Measurements from ENCODE around the gene EXOC1L.
"Not testable (repeated sequence)": the region's sequence is repeated elsewhere in the genome, so short reads cannot be mapped to it uniquely, and the experiment has no call there.

EXOC1L gene

DNA sequence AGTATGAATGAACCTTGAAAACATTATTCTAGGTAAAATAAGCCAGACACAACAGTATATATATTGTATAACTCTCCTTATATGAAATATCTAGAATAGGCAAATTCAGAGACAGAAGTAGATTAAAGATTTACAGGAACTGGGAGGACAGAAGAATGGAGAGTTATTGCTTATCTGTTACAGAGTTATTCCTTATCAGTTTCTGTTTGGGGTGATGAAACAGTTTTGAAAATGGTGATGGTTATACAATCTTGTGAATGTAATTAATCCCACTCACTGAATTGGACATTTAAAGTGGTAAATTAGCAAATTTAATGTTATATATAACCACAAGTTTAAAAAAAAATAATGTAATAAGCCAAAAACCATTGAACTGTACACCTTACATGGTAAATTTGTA lies 19.4 kb downstream of the EXOC1L start:
- no peak for DNase-seq

DNA sequence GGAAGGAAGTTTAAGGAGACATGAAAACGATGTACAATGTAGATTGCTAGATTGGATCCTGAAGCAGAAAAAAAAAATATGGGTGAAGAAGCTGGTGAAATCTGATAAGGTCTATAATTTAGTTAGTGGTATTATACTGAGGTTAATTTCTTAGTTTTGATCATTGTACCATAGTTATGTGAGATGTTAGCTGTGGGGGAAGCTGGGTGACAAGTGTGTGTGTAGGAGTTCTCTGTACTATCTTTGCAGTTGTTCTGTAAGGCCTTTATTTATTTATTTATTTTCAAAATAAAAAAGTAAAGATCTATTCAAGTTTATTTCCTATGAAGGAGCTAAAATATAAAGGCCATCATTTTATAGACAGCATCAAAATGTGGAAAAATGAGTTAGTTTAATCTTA lies 21.4 kb downstream of the EXOC1L start:
- DNase-seq = no peak

DNA sequence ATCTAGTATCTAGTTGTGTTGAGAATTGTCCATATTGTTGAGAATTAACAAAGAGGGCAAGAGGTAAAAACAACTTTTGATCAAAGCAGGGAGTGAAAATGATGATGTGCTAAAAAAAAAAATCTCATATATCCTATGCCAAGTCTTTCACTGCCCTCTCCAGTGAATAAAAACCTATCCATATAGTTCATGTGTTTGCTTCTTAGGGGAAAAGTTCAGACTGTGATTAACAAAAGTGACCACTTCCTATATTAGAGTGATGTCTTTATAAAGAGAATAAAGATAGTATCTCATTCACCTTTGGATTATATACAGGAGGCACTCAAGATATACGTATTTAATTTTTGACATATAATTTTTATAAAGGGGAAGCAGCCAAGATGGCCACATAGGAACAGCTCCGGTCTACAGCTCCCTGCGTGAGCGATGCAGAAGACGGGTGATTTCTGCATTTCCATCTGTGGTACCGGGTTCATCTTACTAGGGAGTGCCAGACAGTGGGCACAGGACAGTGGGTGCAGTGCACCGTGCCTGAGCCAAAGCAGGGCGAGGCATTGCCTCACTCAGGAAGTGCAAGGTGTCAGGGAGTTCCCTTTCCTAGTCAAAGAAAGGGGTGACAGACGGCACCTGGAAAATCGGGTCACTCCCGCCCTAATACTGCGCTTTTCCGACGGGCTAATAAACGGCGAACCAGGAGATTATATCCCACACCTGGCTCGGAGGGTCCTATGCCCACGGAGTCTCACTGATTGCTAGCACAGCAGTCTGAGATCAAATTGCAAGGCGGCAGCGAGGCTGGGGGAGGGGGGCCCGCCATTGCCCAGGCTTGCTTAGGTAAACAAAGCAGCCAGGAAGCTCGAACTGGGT lies 22.0 kb downstream of the EXOC1L start:
- not testable (repeated sequence) for DNase-seq

DNA sequence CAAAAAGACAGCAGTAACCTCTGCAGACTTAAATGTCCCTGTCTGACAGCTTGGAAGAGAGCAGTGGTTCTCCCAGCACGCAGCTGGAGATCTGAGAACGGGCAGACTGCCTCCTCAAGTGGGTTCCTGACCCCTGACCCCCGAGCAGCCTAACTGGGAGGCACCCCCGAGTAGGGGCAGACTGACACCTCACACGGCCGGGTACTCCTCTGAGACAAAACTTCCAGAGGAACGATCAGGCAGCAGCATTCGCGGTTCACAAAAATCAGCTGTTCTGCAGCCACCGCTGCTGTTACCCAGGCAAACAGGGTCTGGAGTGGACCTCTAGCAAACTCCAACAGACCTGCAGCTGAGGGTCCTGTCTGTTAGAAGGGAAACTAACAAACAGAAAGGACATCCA lies 22.7 kb downstream of the EXOC1L start:
- not testable (repeated sequence) for DNase-seq

DNA sequence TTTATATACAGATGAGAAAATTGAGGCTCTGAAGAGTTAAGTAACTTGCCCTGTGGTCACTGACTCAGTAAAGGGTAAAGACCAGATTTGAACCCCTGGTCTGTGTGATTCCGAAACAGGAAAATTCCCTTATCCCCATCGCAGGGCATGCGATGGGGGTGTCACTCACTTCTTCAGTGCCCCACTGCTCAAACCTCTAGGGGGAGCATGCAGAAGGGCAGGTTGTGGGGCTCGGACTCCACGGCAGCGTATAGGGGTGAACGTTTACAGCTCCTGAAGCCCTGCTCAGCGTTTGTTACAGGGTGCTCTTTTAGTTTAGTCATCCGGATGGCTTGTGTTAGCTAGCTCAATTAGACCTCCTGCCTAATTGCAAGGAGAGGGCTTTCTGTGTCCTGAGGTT lies 30.1 kb downstream of the EXOC1L start:
- no peak for DNase-seq

DNA sequence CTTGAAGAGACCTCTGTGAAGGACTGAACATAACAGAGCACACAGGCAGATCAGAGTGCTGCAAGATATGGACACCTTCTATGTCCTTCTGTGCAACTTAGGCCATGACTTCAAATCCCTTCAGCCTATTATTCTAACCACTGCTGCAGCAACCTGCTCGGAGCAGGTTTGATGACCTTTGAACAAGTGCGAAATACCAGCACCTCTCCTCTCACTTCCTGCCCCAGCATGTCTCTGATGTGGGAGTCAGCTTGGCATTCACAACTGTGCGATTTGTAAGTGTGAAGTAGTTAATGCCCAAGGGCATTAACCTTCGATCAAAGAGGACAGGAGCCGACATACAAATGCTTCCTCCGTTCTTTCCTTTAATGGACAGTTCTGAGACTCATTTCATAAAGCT lies 32.3 kb downstream of the EXOC1L start:
- peak in 1 of 2 experiments; percentile 3 for DNase-seq

DNA sequence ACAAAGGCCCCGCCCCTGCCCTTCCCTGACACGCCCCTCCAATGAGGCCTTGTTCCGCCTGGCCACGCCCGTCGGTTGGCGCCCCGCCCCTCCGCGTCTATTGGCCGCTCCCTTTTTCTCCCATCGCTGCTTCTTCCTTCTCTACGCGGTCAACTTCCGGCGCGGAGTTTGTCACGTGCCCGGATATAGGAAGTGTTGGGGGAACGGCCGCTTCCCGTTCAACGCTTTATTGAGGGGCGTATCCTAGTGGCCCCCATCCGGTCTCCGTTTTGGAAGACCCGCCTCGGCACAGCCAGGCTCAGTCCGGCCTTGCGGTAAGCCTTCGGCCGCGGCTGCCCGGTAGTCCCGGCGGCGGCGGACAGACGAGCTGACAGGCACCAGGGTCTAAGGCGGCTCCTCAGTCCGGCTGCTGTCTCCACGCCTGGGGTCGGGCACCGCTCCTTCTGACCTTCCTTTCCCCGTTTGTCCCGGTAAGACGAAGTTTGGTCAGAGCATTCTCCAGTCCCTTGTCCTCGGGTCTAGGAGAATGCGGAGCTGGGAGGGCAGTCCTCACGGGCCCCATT lies 34.0 kb downstream of the EXOC1L start, which contains the start of gene EXOC1:
EXOC1 (plus strand) TSS at position 165 of the 563 bp plus-strand sequence. CDS start 4,676 bp downstream, outside the sequence.
- DNase-seq = peak; percentile 95 to 97

DNA sequence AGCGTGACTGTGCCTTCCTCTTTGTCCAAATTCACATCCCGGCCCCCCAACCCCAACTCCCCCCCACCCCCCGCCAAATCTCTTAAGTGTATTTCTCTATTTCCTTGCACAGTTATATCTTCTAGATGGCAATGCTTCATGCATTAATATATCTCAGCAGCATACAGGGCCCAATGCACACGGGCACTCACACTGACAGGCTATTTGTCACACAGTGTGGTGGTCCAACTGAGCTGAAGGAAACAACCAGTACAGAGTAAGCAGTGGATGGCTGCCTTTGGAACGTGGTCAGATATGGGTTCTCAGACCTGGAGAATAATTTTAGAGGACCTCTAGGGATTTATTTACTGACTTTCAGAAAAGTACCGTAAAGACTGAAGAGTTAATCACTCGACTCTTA lies 34.5 kb downstream of the EXOC1L start:
- DNase-seq = no peak

DNA sequence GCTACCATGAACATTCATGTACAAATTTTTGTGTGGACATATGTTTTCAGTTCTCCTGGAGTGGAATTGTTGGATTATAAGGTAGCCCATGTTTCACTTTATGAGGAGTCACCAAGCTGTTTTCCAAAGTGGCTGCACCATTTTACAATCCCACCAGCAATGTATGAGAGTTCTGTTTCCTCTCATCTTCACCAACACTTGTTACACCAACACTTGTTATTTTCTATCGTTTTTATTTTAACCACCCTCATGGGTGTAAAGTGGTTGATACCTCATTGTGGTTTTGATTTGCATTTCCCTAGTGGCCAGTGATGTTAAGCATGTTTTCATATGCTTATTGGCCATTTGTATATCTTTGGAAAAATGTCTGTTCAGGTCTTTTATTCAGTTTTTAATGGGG lies 38.0 kb downstream of the EXOC1L start:
- no peak for DNase-seq

DNA sequence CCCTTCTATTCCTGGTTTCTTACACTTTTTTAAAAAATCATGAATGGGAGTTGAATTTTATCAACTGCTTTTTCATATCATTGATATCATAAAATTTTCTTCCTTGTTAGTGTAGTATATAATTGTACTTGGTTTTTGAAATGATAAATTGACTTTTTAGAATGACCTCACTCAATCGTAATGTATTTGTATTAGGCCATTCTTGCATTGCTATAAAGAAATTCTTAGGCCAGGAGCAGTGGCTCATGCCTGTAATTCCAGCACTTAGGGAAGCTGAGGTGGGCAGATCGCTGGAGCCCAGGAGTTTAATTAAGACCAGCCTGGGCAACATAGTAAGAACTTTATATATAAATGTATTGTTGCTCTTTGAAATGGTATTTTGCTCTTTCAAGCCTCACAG lies 40.1 kb downstream of the EXOC1L start:
- DNase-seq = no peak

DNA sequence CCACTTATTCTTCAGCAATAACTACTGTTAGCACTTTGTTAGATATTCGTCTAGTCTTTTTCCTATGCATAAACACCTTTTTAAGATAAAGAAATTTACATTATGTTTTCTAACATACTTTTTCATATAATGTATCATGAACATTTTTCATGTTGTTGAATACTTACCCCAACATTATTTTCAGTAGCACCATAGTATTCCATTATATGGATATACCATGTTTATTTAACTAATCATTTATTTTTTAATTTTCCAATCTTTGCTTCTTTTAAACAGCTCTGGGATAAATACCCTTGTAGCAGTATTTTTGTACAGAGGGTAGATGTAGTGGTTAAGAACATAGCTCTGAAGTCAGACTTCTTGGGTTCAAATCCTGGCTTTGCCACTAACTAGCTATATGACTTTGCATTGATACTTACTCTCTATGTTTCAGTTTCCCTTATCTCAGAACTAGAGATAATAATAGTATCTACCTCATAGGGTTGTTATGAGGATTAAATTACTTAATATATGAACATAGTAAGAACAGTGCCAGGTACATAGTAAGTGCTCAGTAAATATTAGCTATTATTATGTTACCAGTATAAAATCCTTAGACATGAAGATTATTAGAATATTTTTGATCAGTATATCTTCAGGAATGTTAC lies 45.1 kb downstream of the EXOC1L start:
- DNase-seq = no peak

DNA sequence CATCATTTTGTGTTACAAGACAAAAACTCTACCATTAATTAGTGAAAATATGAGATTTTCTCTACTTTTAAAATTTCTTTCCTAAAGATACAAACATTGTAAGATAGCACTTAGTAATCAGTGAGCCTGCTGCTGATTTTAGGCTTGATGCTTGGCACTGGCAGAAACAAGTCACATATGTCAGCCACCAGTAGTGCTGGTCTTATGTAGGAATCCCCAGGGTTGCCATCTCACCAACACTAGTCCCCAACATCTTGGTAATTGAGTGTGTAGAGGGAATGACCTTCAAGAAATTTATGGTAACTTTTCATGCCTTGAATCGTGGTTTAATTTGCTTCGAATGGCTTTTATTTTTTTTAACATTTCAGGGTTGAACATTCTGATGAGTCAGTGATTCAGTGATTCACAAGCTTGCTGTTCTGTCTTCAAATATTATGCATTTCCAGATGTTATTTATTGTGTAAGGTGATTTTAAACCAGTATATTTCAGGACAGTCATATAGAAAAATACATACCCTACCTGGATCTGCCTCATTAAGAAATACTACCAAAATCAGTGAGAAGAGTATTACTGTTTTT lies 45.7 kb downstream of the EXOC1L start:
- no peak for DNase-seq

DNA sequence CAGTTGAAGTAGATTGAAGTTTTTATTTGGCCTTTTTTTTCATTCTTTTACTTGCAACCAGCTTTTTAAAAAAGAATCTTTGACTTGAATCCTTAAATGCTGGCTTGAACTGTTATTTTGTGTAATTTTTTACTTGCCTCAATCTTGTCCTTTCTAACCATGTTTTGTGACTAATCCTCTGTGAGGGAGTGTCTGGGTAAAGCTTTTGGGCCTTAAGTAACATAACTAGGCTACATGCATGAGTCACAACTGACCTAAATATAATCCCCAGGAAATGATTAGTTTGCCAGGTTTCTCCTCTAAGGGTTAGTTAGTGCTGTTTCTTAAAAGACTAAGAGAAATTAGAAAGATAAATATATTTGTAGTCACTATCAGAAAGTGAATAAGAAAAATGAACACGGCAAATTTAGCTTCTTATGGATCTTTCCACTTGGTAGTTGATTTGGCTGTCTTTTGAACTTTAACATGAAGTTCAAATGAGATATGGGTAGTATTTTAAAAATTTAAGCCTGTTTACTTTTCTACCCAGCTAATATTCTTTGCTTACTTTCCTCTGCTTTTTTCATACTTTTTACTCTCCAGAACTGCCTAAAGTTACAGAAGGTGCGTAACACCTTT lies 46.8 kb downstream of the EXOC1L start:
- DNase-seq = no peak

DNA sequence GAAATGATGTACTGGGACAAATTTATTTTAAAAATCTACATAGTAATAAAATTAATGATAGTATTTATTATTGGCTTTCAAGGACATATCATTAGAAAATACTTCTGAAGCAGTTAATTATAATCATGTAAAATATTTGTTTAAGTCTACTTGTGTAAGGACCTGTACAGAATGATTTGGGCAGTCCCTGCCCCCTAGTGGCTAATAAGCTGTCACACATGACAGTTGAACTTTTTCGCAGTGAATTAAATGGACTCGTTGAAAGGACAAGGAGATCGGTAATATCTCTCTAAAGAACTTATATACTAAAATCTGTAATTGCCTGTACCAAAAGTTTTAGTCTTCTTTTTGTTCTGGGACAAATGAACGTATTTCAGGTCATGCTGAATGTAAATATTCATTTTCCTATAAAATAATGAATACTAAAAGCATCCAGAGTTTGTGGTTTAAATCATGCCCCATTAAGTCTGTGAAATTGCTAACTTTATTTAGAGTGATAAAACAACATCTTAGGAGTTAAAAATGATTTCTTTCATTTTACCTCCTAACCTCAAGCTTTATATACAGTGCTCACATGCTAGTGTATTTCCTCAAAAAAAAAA lies 47.5 kb downstream of the EXOC1L start:
- DNase-seq = no peak

DNA sequence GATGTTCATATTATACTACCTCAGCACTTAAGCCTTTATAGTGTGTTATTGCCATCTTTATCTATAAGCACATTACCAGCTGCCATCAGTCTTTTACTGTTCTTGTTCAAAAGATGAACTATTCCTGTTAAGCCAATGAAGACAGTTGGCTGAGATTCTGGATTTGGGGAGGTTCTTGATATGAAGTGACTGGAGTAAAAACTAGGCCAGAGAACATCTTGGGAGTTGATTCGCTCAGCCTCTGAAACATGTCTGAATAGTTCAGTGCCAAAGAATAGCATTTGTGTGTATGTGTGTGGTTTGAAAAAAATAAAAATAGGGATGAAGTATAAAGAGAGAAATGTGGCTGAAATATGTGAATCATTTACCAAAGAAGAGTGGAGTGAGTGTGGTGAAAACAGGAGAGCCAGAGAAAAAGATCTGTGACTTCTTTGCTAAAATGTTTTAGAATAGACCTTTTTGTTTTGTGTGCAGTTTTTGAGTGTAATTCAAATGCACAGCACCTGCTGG lies 49.0 kb downstream of the EXOC1L start:
- no peak for DNase-seq

DNA sequence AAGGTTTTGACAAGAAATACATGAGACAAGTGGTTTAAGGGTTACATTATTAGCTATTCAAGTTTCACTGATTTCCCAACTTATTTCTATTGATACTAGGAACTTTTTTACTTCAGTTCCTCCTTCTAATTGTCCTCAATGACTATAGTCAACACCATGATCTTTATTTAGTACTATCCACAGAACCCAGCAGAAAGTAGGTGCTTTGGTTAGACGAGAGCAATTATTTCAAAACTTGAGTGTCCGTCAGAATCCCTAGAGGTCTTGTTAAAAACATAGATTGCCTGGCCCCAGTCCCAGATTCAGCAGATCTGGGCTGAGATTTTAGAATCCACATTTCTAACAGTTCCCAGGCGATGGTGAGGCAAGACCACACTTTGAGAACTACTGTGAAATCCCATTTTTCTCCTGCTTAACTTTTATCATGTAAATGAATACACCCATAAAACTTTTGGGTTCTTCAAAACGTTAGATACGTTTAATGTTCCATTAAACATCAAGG lies 51.8 kb downstream of the EXOC1L start:
- DNase-seq = no peak

DNA sequence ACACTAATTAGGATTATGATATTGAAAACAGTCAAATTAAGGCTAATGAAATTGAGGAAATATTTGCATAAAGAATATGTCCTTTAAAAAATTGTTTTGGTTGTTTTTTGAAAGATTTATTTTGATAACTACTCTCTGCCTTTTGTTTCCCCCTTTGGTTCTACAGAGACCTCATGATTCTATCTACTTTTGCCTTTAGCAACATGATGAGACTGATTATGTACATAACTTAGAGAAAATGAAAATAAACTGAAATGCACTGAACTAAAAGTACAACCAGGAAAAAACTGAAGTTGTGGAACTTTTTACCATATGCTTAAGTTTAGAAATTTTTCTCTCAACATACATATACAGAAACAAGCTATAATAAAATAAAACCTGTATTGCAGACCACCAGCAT lies 55.2 kb downstream of the EXOC1L start:
- no peak for DNase-seq

DNA sequence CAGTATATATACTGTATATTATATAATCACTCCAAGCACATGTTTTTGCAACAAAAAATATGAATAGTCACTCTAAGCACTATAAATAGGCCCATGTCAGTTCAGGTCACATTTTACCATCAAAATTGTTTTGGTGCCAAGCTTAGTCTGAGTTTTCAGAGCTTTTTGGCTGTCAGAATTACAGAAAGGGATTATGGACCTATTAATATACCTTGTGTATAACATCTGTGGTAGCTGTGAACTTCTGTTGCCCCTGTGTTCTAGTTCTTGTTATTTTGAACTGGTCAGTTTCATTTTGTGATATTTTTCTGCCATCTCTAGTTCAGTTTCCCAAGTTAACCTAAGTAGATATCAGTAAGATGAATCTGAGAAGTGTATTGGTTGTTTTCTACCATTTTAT lies 56.8 kb downstream of the EXOC1L start:
- no peak for DNase-seq

DNA sequence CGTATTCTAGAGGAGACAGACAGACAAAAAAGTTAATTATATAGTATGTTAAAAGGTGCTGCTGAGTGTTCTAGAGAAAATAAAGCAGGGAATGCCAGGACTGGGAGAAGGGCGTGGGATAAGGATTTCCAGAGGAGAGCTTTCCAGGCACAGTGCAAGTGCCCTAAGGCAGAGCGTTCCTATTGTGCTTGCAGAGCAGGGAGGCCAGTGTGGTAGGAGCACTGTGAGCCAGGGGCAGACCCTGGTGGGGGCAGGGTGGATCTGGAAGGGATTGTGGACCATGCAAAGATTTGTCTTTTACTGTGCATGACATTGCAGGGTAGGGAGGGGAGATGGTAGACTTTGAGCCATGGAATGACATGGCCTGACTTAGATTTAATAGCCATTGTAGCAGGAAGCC lies 59.6 kb downstream of the EXOC1L start:
- no peak for DNase-seq

DNA sequence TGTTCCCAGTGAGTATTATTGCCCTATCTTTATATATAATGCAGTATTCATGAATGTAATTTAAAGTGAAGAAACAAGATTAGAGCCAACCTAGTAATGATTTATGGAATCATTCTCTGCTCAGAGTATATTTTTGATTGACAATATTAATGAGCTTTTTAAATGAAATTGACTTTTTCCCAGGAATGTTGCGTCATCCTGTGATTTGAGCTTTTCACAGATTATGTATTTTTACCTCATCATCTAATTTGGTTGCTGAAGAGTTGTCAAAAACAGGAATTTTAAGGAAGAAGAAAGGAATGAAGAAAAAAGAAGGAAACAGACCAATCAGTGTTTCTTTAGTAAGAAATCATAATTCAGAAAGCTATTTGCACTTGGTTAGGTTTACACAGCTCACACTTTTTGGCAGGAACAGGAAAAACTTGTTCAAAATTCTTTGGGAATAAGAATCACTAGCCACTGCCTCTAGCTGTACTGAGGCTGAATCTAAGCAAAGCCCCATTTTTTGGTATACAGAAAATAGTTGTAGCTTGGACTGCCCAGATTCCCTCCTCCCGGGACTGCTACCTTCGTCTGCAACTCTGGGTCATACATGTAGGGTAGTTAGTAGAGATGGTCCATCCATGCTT lies 61.2 kb downstream of the EXOC1L start:
- DNase-seq = no peak

DNA sequence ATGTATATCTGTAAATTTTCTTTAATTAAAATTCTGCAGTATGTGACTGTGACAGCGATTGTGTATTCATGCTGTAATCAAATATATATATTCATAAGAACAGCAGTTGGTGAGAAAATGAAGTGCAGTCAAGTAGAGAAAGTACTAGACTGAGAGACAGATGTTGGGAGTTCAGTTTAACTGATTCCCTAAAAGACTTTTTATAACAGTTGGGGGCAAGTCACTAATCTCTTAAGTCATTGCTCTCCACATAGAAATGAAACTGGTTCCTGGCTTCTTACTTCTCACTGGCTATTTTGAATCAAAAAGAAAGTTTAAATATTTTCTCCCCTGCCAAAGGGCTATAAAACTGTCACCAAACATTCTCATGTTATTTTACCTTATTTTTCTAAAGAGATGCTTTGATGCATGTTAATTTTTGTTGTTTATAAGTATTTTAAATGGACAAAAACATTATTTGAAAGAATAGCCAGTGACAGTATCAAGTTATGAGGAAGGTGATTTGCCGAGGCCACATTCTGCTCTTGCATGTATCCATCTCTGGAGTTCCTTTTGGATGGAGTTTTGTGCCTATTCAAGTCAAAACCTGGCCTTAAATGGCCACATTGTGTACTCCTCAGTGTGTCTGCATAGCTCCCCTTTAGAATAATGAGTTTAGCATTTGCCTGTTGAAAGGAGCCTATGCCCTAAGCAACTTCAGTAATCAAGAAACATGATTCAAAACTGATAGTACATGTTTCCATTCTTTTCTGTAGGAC lies 64.7 kb downstream of the EXOC1L start:
- DNase-seq = no peak

Measured in activated CD4-positive, alpha-beta T cell treated with anti-CD3 and anti-CD28 coated beads, Interleukin-2, amount 50 U/mL, for 4 hours (primary cell).